ENCODE measurements around the gene PPARA. TPM values are rescaled to one million over a fixed set of nuclear protein-coding genes. Genes with fewer than 3 reads are reported as not detected.

PPARA gene
- total and polyA plus RNA-seq, 2 donors (not counting 1 experiment from before 2014, with no cell fraction given), result 10.2 to 17.5 TPM

DNA sequence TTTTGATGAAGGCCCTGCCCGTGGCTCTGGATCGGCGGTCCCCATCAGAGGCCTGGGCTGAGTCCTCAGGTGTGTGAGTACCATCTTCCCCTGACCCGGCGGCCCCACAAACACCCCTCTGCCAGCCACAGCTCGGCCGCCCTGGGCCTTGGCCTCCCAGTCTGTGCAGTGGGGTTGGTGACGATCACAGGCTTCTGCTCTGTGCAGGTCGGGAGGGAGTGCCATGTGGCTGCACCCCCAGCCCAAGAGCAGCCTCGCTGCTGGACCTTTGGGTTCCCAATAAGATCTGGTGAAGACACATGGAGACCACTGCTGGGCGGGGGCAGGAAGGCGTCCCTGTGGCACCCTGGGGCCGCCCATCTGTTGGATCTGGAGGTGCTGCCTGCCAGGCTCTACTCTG is 47.1 kb upstream of the PPARA start:
- Histone ChIP-seq H3K4me1 (ENCODE audit: control insufficient read depth, extremely low read depth, insufficient read depth, low read length) (peaks cover 54% of the 10 kb centered on the region), H4K20me1 (ENCODE audit: control insufficient read depth, extremely low read depth, insufficient read depth, low read length) (peaks cover 2% of the 10 kb centered on the region), H3K9ac (ENCODE audit: insufficient read depth, low read length) (no peak overlapping the region), H3K4me3 (replicated peaks in 1 of 4; ENCODE audit: control extremely low read depth in 1 of 4, insufficient read depth in 1 of 4, low read depth in 3 of 4, low read length in 4 of 4) (no peak overlapping the region), H3K27ac (ENCODE audit: insufficient read depth, low read length) (peak overlapping the region; percentile 74), H3K79me2 (ENCODE audit: control insufficient read depth, insufficient read depth, low read length) (peaks cover 99% of the 10 kb centered on the region), H2AFZ (ENCODE audit: low read length) (no peak overlapping the region), H3K27me3 (ENCODE audit: control insufficient read depth, insufficient read depth, low read length) (no peaks in the 10 kb centered on the region), H3K36me3 (ENCODE audit: control insufficient read depth, insufficient read depth, low read length) (peaks cover 77% of the 10 kb centered on the region), H3K9me3 (ENCODE audit: control insufficient read depth, insufficient read depth, low read depth, low read length) (no peaks in the 10 kb centered on the region), H3K4me2 (ENCODE audit: extremely low read depth, insufficient read depth, low read length) (no peak overlapping the region)
- TF ChIP-seq EZH2 (IDR thresholded peaks at IDR 0.05; ENCODE audit: low read length, missing control alignments), result no peak
- TF ChIP-seq, protein P1, sequence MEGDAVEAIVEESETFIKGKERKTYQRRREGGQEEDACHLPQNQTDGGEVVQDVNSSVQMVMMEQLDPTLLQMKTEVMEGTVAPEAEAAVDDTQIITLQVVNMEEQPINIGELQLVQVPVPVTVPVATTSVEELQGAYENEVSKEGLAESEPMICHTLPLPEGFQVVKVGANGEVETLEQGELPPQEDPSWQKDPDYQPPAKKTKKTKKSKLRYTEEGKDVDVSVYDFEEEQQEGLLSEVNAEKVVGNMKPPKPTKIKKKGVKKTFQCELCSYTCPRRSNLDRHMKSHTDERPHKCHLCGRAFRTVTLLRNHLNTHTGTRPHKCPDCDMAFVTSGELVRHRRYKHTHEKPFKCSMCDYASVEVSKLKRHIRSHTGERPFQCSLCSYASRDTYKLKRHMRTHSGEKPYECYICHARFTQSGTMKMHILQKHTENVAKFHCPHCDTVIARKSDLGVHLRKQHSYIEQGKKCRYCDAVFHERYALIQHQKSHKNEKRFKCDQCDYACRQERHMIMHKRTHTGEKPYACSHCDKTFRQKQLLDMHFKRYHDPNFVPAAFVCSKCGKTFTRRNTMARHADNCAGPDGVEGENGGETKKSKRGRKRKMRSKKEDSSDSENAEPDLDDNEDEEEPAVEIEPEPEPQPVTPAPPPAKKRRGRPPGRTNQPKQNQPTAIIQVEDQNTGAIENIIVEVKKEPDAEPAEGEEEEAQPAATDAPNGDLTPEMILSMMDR (conservative IDR thresholded peaks at IDR 0.05 in 1 of 2, IDR thresholded peaks at IDR 0.05 in 1 of 2; ENCODE audit: low read depth in 1 of 2, low read length in 2 of 2), result no peak
- no peak for DNase-seq (ENCODE audit: low read depth in 2 of 2)

DNA sequence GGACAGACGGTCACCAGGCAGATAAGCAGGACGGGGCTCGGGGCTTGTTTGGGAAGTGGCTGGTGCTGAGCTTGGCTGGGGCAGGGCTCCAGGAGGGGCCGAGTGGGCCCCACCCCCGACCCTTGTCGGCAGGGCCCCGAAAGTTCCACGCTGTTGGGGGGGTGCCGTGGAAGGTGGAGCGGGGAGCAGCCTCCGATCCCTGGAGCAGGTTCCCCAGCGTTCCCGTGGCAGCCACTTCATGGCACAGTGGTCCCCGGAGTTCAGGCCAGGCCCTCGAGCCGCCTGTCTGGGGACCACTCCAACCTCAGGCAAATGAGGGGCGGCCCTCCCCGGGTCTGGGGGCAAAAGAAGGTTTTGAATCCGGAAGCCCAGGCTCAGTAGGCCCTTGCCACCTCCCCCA is 46.7 kb upstream of the PPARA start:
- Histone ChIP-seq H3K4me2 (ENCODE audit: extremely low read depth, insufficient read depth, low read length) (no peak overlapping the region), H3K36me3 (ENCODE audit: control insufficient read depth, insufficient read depth, low read length) (peaks cover 76% of the 10 kb centered on the region), H4K20me1 (ENCODE audit: control insufficient read depth, extremely low read depth, insufficient read depth, low read length) (peaks cover 2% of the 10 kb centered on the region), H3K4me1 (ENCODE audit: control insufficient read depth, extremely low read depth, insufficient read depth, low read length) (peaks cover 55% of the 10 kb centered on the region), H3K9me3 (ENCODE audit: control insufficient read depth, insufficient read depth, low read depth, low read length) (no peaks in the 10 kb centered on the region), H2AFZ (ENCODE audit: low read length) (no peak overlapping the region), H3K27ac (ENCODE audit: insufficient read depth, low read length) (peak overlapping the region; percentile 74), H3K79me2 (ENCODE audit: control insufficient read depth, insufficient read depth, low read length) (peaks cover 98% of the 10 kb centered on the region), H3K4me3 (replicated peaks in 1 of 4; ENCODE audit: control extremely low read depth in 1 of 4, insufficient read depth in 1 of 4, low read depth in 3 of 4, low read length in 4 of 4) (no peak overlapping the region), H3K9ac (ENCODE audit: insufficient read depth, low read length) (no peak overlapping the region), H3K27me3 (ENCODE audit: control insufficient read depth, insufficient read depth, low read length) (no peaks in the 10 kb centered on the region)
- DNase-seq (ENCODE audit: low read depth in 2 of 2), result no peak
- TF ChIP-seq EZH2 (IDR thresholded peaks at IDR 0.05; ENCODE audit: low read length, missing control alignments), result no peak
- TF ChIP-seq, protein P1 (conservative IDR thresholded peaks at IDR 0.05 in 1 of 2, IDR thresholded peaks at IDR 0.05 in 1 of 2; ENCODE audit: low read depth in 1 of 2, low read length in 2 of 2), result no peak

DNA sequence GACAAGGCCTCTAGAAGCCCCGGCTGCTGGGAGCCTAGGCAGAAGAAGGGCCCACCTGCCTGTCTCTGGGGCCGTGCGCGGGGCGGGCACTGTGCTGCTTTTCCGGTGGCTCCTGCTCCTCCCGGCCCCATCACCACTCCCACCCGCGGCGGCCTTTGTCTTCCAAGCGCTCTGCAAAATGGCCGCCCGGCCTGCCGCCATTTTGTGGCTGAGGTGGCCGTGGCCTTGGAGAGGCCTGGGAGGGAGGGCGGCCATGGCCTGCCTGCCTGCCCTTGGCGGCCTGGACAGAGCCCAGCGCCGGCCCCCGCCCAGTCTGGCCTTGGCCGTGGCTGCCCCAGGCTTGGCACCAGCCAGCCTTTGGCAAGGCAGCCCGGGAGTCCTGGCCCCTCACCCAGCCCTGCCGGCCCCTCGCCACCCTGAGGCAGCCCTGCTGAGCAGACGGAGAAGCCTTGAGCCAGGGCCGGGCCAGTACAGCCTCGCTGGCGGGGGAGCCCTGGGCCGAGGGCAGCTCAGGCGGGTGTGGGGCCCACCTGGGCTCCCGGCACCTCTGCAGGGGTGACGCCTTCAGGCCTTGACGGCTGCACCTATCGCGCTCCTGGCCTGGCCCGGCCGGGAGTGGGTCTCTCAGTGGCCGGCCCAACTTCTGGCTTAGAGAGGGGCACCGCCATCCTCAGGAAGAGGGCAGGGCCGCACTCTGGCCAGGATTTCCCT is 46.0 kb upstream of the PPARA start:
- DNase-seq (ENCODE audit: low read depth in 2 of 2), result peak in 1 of 2 donors; percentile 61
- Histone ChIP-seq H3K36me3 (ENCODE audit: control insufficient read depth, insufficient read depth, low read length) (peaks cover 77% of the 10 kb centered on the region), H3K4me2 (ENCODE audit: extremely low read depth, insufficient read depth, low read length) (no peak overlapping the region), H3K27ac (ENCODE audit: insufficient read depth, low read length) (peak overlapping the region; percentile 74), H3K9me3 (ENCODE audit: control insufficient read depth, insufficient read depth, low read depth, low read length) (no peaks in the 10 kb centered on the region), H2AFZ (ENCODE audit: low read length) (no peak overlapping the region), H3K79me2 (ENCODE audit: control insufficient read depth, insufficient read depth, low read length) (peaks cover 98% of the 10 kb centered on the region), H3K9ac (ENCODE audit: insufficient read depth, low read length) (no peak overlapping the region), H3K4me1 (ENCODE audit: control insufficient read depth, extremely low read depth, insufficient read depth, low read length) (peaks cover 60% of the 10 kb centered on the region), H4K20me1 (ENCODE audit: control insufficient read depth, extremely low read depth, insufficient read depth, low read length) (no peaks in the 10 kb centered on the region), H3K4me3 (replicated peaks in 1 of 4; ENCODE audit: control extremely low read depth in 1 of 4, insufficient read depth in 1 of 4, low read depth in 3 of 4, low read length in 4 of 4) (no peak overlapping the region), H3K27me3 (ENCODE audit: control insufficient read depth, insufficient read depth, low read length) (no peaks in the 10 kb centered on the region)
- no peak for TF ChIP-seq EZH2 (IDR thresholded peaks at IDR 0.05; ENCODE audit: low read length, missing control alignments)
- TF ChIP-seq, protein P1 (conservative IDR thresholded peaks at IDR 0.05 in 1 of 2, IDR thresholded peaks at IDR 0.05 in 1 of 2; ENCODE audit: low read depth in 1 of 2, low read length in 2 of 2), result no peak

Measured in fibroblast of lung (primary cell).